NK-92 (cell line): ENCODE measurements around the gene VMP1.
"Not testable (repeated sequence)": the region's sequence is repeated elsewhere in the genome, so short reads cannot be mapped to it uniquely, and the experiment has no call there.

Source experiments
- DNase-seq: peaks from one replicate; lab custom pipeline; 2025; ENCODE audit not compliant: unreplicated experiment; lab: John Stamatoyannopoulos, UW

The VMP1 gene

GRCh38 chr17:59753522-59754467, 46.3 kb downstream of the VMP1 start:
- no peak for DNase-seq

- DNase-seq = no peak
These were observed 47.1 kb downstream of the VMP1 start for GRCh38 chr17:59754552-59754951.

- DNase-seq = not testable (repeated sequence)
These were observed 47.6 kb downstream of the VMP1 start for GRCh38 chr17:59755069-59755468.

GRCh38 chr17:59756236-59756818, 48.9 kb downstream of the VMP1 start:
- DNase-seq = no peak

- DNase-seq = no peak
These were observed 49.6 kb downstream of the VMP1 start for GRCh38 chr17:59757043-59757442.

GRCh38 chr17:59757470-59757869, 50.0 kb downstream of the VMP1 start:
- DNase-seq = no peak

GRCh38 chr17:59757881-59758385, 50.5 kb downstream of the VMP1 start:
- DNase-seq = no peak

GRCh38 chr17:59758998-59759651, 51.7 kb downstream of the VMP1 start:
- not testable (repeated sequence) for DNase-seq

GRCh38 chr17:59760160-59760559, 52.7 kb downstream of the VMP1 start:
- no peak for DNase-seq

GRCh38 chr17:59761385-59762048, 54.1 kb downstream of the VMP1 start:
- no peak for DNase-seq

- DNase-seq = no peak
These were observed 54.8 kb downstream of the VMP1 start for GRCh38 chr17:59762049-59762823.

GRCh38 chr17:59762824-59763374, 55.4 kb downstream of the VMP1 start:
- DNase-seq = no peak

- no peak for DNase-seq
These were observed 56.4 kb downstream of the VMP1 start for GRCh38 chr17:59763861-59764260.

- DNase-seq = no peak
These were observed 56.9 kb downstream of the VMP1 start for GRCh38 chr17:59764292-59764741.

- DNase-seq = no peak
These were observed 57.6 kb downstream of the VMP1 start for GRCh38 chr17:59765038-59765437.

GRCh38 chr17:59766491-59766890, 59.0 kb downstream of the VMP1 start:
- DNase-seq = no peak

- DNase-seq = no peak
These were observed 59.7 kb downstream of the VMP1 start for GRCh38 chr17:59767176-59767575.

- DNase-seq = no peak
These were observed 62.4 kb downstream of the VMP1 start for GRCh38 chr17:59769887-59770286.

- no peak for DNase-seq
These were observed 63.6 kb downstream of the VMP1 start for GRCh38 chr17:59771093-59771492.

GRCh38 chr17:59775786-59776350, 68.4 kb downstream of the VMP1 start:
- no peak for DNase-seq
